ENCODE data around the gene MTUS2.

MTUS2 gene

DNA sequence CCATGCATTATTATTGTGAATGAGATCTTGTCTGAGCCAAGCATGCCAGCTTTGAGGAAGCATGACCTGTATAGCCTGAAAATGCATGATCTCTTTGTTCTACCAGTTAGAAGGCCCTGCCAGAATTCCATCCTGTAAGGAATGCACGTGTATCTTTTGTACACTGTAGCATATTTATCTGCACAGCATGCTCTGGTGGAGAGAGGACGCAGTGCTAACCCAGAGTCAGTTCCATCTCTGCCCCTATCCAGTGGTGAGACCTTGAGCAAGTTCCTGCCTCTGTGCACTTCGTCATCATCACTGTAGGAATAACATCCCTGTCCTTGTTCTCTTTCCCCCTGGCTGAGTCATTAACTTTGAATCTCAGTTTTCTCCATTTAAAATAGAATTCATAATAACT is 541.6 kb downstream of the MTUS2 start:
- TF ChIP-seq CTCF (conservative IDR thresholded peaks at IDR 0.05; ENCODE audit: low read depth, low read length), result no peak
- H3K4me3 ChIP-seq (ENCODE audit: low read length), result no peak overlapping the region
- no peak for DNase-seq (ENCODE audit: low read depth)

DNA sequence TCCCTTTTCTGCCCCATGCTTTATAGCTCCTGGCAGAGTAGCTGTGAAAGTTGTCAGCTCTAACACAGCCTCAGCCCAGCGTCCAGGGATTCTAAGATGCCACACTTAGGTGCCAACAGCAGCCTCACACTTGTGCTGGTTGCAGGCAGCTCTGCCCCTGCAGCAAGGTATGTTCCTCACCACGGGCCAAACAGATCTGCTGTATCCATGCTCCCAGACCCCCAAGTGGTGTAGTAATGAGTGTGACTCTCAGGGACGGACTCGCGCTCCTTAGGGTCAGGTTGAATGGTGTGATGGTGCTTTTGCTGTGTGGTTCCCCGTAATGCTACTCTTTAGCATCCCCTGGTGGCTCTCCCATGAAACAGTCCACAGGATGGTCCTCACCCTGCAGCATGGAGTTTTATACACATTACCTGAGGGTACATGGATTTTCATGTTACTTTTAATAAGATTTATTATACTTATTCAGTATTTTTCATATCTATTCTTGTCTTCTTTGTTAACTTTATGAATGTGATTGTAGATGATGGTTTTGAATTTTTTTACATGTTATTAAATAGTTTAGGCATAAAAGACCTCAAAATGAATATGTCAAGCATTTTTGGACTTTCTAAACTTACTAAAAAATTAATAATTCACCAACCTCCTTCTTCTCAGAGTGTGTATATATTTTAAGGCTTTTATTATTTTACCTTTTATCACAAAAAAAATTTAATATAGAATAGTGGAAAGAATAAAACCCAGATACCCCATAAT is 542.9 kb downstream of the MTUS2 start:
- peak; percentile 6 for DNase-seq (ENCODE audit: low read depth)
- peak; percentile 98 for TF ChIP-seq CTCF (conservative IDR thresholded peaks at IDR 0.05; ENCODE audit: low read depth, low read length)
- no peak overlapping the region for H3K4me3 ChIP-seq (ENCODE audit: low read length)

DNA sequence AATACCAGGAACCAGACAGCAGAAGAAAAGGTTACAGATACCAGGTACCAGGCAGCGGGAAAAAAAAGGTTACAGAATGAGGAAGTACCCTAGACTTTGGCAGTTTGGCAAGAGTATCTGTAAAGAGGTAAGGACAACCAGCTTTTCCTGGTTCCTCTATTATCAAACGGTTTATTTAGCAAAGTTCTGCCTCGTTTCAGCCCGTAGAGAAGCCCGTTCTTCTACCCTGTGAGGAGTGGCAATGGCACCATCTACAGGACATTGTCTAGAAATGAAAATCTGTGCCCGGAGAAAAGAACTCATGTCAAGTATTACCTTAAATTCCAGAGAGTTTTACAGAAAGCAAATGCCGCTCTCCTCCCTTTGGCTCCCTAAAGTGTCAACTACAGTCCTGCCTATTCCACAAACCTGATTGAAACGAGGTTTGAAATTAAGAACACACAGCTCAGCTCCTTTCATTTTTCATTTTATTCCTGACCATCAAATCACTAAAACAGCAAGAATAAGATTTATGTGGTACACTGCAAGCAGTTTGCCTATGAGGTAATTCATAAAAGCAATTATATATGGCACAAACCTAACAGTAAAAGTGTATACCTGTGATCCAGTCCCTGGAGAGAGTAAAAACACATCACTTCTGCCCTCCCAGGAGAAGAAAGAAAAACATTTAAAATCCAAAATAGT is 549.1 kb downstream of the MTUS2 start:
- DNase-seq (ENCODE audit: low read depth), result peak; percentile 10
- no peak overlapping the region for H3K4me3 ChIP-seq (ENCODE audit: low read length)
- TF ChIP-seq CTCF (conservative IDR thresholded peaks at IDR 0.05; ENCODE audit: low read depth, low read length), result peak; percentile 71

GRCh38 chr13:29379281-29379680 is 559.1 kb downstream of the MTUS2 start:
- no peak for TF ChIP-seq CTCF (conservative IDR thresholded peaks at IDR 0.05; ENCODE audit: low read depth, low read length)
- no peak for DNase-seq (ENCODE audit: low read depth)
- H3K4me3 ChIP-seq (ENCODE audit: low read length), result no peak overlapping the region

DNA sequence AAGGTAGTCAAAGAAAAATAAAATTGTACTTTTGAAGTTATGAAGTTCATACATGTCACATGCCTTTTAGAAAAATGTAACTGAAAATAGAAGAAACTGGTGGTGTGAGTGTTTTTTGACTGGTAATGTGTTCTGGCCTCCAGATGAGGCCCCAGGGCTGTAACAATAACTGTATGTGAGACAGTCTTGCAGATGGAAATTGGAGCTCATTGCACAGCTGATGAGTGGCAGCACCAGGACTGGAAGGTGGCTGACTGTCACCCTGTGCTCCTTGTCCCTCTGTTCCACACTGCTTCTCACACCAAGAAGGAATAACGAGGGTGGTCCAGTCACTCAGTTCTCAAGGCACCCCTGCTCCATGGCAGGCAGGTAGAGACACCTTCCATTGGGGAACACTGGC is 559.7 kb downstream of the MTUS2 start:
- no peak for DNase-seq (ENCODE audit: low read depth)
- TF ChIP-seq CTCF (conservative IDR thresholded peaks at IDR 0.05; ENCODE audit: low read depth, low read length), result no peak
- H3K4me3 ChIP-seq (ENCODE audit: low read length), result no peak overlapping the region

DNA sequence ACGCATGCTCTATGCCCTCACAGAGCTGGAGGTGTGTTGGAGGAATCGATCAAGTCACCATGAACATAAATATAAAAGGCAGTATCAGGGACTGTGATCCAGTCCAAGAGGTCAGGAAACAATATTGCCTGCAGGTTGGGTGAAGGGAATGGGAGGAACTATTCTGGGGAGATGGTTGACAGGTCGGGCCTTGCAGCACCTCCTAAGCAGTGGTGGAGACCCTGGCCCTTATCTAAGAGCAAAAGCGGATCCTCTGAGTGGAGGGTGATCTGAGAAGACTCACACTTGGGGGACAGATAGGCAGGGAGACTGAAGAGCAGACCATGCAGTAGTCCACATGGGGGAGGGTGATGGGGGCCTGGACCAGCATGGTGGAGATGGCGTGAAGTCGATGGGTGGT is 561.9 kb downstream of the MTUS2 start:
- DNase-seq (ENCODE audit: low read depth), result no peak
- no peak for TF ChIP-seq CTCF (conservative IDR thresholded peaks at IDR 0.05; ENCODE audit: low read depth, low read length)
- no peak overlapping the region for H3K4me3 ChIP-seq (ENCODE audit: low read length)

- TF ChIP-seq CTCF (conservative IDR thresholded peaks at IDR 0.05; ENCODE audit: low read depth, low read length), result no peak
- H3K4me3 ChIP-seq (ENCODE audit: low read length), result no peak overlapping the region
- DNase-seq (ENCODE audit: low read depth), result no peak
These were observed 563.3 kb downstream of the MTUS2 start for GRCh38 chr13:29383476-29383875.
